A673 (cell line): ENCODE data around the gene IL4R. TPM values are rescaled to one million over a fixed set of nuclear protein-coding genes. Genes with fewer than 3 reads are reported as not detected.
A peak's percentile ranks its signal among the peaks of the same experiment; 100 is the strongest.

Source experiments
- BruUV-seq: library from RNA; stranded (reverse); fragments of 400-500 nt; replicated peaks from 2 replicates; lab custom pipeline; 2021; lab: Mats Ljungman, UMichigan
- CTCF ChIA-PET: fragments of 300-600 bp; sonication (Branson Sonifier 250); formaldehyde crosslinking; loops from one replicate; lab custom pipeline; 2022; ENCODE audit warnings: antibody characterized with exemption; lab: Charles Lee
- POLR2A ChIA-PET: fragments of 300-600 bp; sonication (Branson Sonifier 250); formaldehyde crosslinking; loops from one replicate; lab custom pipeline; 2022; ENCODE audit warnings: antibody characterized with exemption; ENCODE audit not compliant: low non-redundant PET; lab: Charles Lee
- DNase-seq: peaks from one replicate; pipeline ENCODE4 v3.0.0-alpha.2; 2015; ENCODE audit warnings: low spot score
- H3K27ac ChIP-seq: fragments of 200-600 bp; sonication (generic); 2 replicates; pipeline ENCODE4 v1.5.1; 2016; ENCODE audit warnings: mixed run types, low read depth, mild to moderate bottlenecking, mixed read lengths, antibody characterized with exemption, low read length; ENCODE audit not compliant: poor library complexity, severe bottlenecking
- H3K27me3 ChIP-seq: fragments of 200-600 bp; sonication (generic); replicated peaks from 2 replicates; pipeline ENCODE4 v1.6.1; 2017; ENCODE audit warnings: mixed run types, low read depth, mild to moderate bottlenecking, mixed read lengths, antibody characterized with exemption, low read length; ENCODE audit not compliant: insufficient read depth, poor library complexity
- H3K36me3 ChIP-seq: fragments of 200-600 bp; sonication (generic); 2 replicates; pipeline ENCODE4 v1.6.1; 2016; ENCODE audit warnings: mixed run types, mild to moderate bottlenecking, mixed read lengths, antibody characterized with exemption, low read length; ENCODE audit not compliant: insufficient read depth, poor library complexity, severe bottlenecking
- H3K4me1 ChIP-seq: fragments of 200-600 bp; sonication (generic); 2 replicates; pipeline ENCODE4 v1.6.1; 2017; ENCODE audit warnings: mixed run types, mild to moderate bottlenecking, mixed read lengths, antibody characterized with exemption, low read length; ENCODE audit not compliant: insufficient read depth, poor library complexity, severe bottlenecking
- H3K4me3 ChIP-seq: fragments of 200-600 bp; sonication (generic); 2 replicates; pipeline ENCODE4 v1.5.1; 2016; ENCODE audit warnings: low read depth, mixed run types, mild to moderate bottlenecking, mixed read lengths, low read length; ENCODE audit not compliant: poor library complexity, severe bottlenecking
- H3K9me3 ChIP-seq: fragments of 200-600 bp; sonication (generic); 2 replicates; pipeline ENCODE4 v1.6.1; 2016; ENCODE audit warnings: mixed run types, low read depth, mild to moderate bottlenecking, mixed read lengths, antibody characterized with exemption, low read length; ENCODE audit not compliant: poor library complexity, severe bottlenecking
- CTCF ChIP-seq: fragments of 300-800, 200-600 bp; sonication (generic); conservative IDR thresholded peaks from 2 replicates; pipeline ENCODE4 v1.5.1; 2017; ENCODE audit warnings: low read depth, mild to moderate bottlenecking, antibody characterized with exemption, low read length, moderate library complexity, mixed read lengths
- EZH2 ChIP-seq: fragments of 200-600 bp; sonication (generic); IDR thresholded peaks from 2 replicates; pipeline ENCODE4 v1.6.1; 2017; ENCODE audit warnings: borderline replicate concordance, low read depth, mild to moderate bottlenecking, mixed read lengths, antibody characterized with exemption, low read length; ENCODE audit not compliant: poor library complexity, severe bottlenecking
- intact Hi-C: fragments of 100-400 bp; cut with micrococcal nuclease; formaldehyde crosslinking; loops from one replicate; pipeline ENCODE4 v1.10.0; 2022; ENCODE audit not compliant: unreplicated experiment
- total RNA-seq: library from RNA; stranded (reverse); gene quantifications from 2 replicates; pipeline ENCODE4 v1.2.3, GENCODE V29; 2021

IL4R gene
- total RNA-seq, 1 experiment from 2014 or later, result 22.9 TPM

GRCh38 chr16:27374804-27375425, 61.1 kb downstream of the IL4R start:
- POLR2A ChIA-PET, result interaction anchor here (0.6 kb wide), 1 partner anchor 1571 kb away, joined by 3 read pairs; no protein-coding TSS in a partner anchor
- Histone ChIP-seq H3K27me3 (no peaks in the 10 kb centered on the region), H3K36me3 (no peaks in the 10 kb centered on the region), H3K9me3 (no peaks in the 10 kb centered on the region), H3K4me3 (no peak overlapping the region), H3K27ac (no peak overlapping the region), H3K4me1 (no peaks in the 10 kb centered on the region)
- DNase-seq, result peak; percentile 94
- intact Hi-C loops, result loop anchor here (2.0 kb wide), 1 partner anchor 220 kb away; no protein-coding TSS in a partner anchor
- CTCF ChIA-PET, result interaction anchor here (1.0 to 1.8 kb wide), 2 partner anchors 140 to 195 kb away, joined by 9 to 14 read pairs; no protein-coding TSS in a partner anchor
- no TSS peak for BruUV-seq
- TF ChIP-seq CTCF, result peak; percentile 77
- no peak for TF ChIP-seq EZH2

- no peaks in the 10 kb centered on the region for H3K36me3 ChIP-seq
- H3K27me3 ChIP-seq, result no peaks in the 10 kb centered on the region
- ChIA-PET CTCF (no interaction called here), POLR2A (no interaction called here)
- intact Hi-C loops, result no loop called here
- DNase-seq, result no peak
- H3K4me1 ChIP-seq, result no peaks in the 10 kb centered on the region
- H3K9me3 ChIP-seq, result no peaks in the 10 kb centered on the region
- no peak overlapping the region for H3K4me3 ChIP-seq
- no peak overlapping the region for H3K27ac ChIP-seq
- TF ChIP-seq EZH2 (no peak), CTCF (no peak)
- BruUV-seq, result no TSS peak
These were observed 64.1 kb downstream of the IL4R start for GRCh38 chr16:27377666-27378485.

DNA sequence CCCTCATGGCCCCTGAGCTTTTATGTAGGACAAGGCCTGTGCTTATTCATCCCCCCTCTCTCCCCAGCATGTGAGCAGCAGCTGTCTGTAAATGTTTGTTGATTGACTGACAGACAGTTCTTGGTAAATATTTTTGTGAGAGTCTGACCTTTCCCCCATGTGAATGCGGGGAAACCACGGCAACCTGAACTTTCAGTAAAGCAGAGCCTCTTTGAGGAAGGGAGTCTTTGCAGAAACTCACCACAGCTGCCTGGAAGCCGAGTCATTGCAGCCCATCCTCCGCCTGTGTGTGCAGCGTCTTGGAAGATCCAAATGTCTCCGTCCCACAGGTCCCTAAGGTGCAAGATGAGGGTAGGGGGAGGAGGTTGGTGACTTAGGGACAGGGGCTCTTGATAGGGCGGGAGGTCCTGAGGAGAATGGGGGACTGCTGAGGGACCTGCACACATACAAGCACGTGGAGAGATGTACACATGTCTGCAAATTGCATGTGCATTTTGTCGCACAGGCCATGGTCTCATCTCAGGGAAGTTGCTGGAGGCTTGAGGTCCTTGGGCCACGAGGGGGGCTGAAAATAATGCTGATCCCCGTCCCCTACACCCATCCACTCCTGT, 65.2 kb downstream of the IL4R start:
- H3K27me3 ChIP-seq, result no peaks in the 10 kb centered on the region
- H3K9me3 ChIP-seq, result no peaks in the 10 kb centered on the region
- H3K27ac ChIP-seq, result no peak overlapping the region
- no peak for TF ChIP-seq CTCF
- no peak for TF ChIP-seq EZH2
- intact Hi-C loops, result no loop called here
- ChIA-PET POLR2A (no interaction called here), CTCF (no interaction called here)
- no peaks in the 10 kb centered on the region for H3K4me1 ChIP-seq
- H3K36me3 ChIP-seq, result no peaks in the 10 kb centered on the region
- no peak for DNase-seq
- BruUV-seq, result no TSS peak
- H3K4me3 ChIP-seq, result no peak overlapping the region
